SKM-1 treated with dmso at 0.1 percent for 144 hours (cell line): ENCODE results near the gene ISG20L2.
"Not testable (repeated sequence)": the region's sequence is repeated elsewhere in the genome, so short reads cannot be mapped to it uniquely, and the experiment has no call there.

Experiments used
- DNase-seq: peaks from one replicate; lab custom pipeline; 2025; ENCODE audit not compliant: unreplicated experiment; lab: John Stamatoyannopoulos, UW

ISG20L2 gene, protein sequence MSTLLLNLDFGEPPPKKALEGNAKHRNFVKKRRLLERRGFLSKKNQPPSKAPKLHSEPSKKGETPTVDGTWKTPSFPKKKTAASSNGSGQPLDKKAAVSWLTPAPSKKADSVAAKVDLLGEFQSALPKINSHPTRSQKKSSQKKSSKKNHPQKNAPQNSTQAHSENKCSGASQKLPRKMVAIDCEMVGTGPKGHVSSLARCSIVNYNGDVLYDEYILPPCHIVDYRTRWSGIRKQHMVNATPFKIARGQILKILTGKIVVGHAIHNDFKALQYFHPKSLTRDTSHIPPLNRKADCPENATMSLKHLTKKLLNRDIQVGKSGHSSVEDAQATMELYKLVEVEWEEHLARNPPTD

DNA sequence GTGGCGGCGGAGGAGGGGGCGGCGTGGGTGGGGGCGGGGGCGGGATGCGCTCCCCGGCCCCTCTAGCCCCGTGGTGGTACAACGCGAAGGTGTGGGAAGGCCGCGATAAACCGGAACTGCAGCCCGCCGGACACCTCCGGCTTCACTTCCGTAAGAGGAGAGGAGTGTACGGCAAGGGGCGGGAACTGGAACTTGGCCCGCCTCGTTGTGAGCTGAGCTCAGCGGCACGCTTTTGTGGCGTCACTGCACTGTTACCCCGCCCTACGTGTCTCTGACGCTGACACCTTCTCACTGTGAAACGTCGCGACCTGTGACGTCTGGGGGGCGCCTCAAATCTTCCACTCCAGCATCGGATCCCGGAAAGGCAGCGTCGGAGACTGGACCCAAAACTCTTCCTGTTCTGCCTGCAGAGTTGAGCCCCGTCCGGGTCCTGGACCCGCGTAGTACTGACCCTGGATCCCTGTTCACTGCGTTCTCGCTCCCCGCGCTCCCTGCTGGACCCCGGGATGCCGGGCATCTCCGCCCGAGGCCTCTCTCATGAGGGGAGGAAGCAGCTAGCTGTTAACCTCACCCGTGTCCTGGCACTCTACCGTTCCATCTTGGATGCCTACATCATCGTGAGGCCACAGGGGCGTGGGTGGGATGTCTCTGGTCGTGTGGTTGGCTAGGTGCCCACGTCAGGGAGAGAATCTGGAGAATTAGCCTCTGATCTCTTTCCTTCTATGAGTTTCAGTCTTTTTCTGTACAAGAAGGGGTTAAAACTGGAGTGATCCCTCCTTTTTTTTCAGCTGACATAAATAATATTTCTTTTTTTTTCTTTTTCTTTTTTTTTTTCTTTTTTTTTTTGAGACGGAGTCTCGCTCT is at the start of gene ISG20L2:
ISG20L2 (minus strand) TSS at position 168 of the 864 bp plus-strand sequence. CDS start 1,114 bp downstream, outside the sequence.
- peak; percentile 100 for DNase-seq

DNA sequence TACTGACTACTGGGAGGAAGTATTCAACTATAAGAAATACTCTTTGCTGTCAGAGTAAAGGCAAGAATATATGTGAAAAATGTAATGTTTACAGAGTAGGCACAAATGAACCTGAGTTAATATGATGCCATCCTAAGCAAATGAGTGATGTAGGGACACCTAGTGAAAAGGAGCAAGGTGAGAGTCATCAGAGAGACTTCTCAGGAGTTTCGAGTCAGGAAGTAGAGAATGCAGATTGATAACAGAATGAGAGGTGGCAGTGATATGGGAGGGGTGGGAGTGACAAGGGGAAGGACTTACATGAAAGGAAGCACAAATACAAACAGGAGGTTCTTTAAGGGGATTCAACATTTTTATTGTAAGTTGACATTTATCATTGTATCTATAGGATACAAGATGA is 49.0 kb upstream of the ISG20L2 start:
- no peak for DNase-seq

DNA sequence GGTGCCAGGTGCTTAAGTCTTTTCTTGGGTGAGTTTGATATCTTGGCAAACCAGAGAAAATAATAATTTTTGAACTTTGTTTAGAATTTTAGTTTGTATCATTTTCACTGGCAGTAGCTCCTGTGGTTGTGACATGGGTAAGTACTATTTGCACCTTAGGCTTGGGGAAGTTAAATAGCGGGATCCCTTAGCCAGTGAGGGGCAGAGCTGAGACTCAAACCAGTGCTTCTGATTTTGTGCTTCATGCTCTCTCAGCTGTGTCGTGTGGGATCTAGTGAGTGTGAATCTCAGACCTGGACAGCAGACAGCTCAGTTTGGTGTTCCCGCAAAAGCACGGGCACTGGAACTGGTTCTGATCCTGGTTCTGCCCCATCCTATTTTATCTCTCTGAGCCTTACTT is 48.4 kb upstream of the ISG20L2 start:
- DNase-seq = no peak

DNA sequence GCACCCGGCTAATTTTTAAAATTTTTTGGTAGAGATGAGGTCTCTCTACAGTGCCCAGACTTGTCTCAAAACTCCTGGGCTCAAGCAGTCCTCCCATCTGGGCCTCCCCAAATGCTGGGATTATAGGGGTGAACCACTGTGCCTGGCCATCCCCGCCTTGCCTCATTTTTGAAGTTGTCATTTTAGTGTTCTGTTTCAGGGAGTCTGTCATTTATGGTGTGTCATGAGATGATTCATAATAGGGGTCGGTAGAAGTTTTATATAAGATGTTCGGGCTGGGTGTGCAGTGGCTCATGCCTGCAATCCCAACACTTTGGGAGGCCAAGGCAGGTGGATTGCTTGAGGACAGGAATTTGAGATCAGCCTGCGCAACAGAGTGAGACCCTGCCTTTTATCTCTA is 47.2 kb upstream of the ISG20L2 start:
- DNase-seq = no peak

DNA sequence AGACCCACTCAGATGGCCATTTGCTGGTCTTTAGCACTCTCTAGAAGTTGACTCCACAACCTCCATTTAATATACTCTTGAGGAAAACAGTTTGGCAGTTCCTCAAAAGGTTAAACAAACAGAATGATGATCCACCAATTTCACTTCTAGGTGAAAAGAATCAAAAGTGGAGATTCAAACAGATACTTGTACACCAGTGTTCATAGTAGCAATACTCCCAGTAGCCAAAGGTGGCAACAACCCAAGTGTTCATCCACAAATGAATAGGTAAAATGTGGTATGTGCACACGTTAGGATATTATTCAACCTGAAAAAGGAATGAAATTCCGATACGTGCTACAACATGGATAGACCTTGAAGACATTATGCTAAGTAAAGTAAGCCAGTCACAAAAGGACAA is 45.0 kb upstream of the ISG20L2 start:
- no peak for DNase-seq

DNA sequence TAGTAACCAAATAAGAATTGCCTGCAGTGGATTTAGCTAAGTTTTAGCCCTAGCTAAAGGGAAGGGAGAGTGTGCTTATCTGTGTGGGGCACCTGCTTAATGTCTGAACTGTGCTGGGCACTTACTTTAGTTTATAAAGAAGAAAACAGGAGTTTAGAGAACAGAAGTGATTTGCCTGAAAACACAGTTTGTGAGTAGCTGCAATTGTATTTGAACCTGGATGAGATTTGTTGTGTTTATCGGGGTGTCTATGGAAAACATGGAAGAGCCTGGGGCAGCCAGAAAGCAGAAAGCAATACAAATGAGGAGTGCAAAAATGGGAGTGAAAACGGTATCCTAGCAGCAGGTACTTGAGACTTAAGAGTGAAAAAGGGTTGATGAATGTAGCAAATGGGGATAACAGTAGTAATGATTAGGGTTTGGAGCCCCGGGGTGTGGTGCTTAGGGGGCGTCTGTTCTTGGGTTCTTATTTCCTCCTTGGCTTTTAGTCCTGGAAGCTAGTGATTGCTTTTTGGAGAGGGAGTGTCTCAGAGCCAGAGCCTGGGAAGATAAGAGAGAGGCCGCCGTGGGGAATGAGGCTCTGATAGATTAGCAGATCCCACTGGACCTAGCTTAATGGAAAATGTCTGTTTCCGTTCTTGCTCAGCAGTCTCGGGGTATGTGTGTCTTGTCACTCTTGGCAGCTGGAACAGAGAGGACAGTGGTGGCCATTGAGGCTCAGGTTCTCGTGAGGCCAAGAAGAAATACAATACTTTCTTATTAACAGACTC is 44.3 kb upstream of the ISG20L2 start:
- no peak for DNase-seq

DNA sequence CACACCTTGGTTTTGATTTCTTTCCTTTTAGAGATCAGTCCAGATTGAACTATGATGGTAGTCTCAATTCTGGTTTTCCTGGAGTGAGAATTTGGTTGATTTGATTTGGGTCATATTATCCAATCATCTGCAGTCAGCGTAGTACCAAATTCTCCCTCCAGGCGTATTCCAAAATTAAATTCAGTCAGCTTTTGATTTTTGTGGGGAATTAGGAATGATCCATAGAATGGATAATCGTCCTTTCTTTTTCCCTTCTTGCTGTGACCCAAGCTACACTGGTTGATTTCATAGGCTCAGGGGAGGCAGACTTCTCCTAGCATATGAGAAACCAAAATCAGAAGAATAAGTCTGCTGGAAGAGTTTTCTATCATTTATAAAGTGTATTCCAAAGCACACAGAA is 43.7 kb upstream of the ISG20L2 start:
- no peak for DNase-seq

DNA sequence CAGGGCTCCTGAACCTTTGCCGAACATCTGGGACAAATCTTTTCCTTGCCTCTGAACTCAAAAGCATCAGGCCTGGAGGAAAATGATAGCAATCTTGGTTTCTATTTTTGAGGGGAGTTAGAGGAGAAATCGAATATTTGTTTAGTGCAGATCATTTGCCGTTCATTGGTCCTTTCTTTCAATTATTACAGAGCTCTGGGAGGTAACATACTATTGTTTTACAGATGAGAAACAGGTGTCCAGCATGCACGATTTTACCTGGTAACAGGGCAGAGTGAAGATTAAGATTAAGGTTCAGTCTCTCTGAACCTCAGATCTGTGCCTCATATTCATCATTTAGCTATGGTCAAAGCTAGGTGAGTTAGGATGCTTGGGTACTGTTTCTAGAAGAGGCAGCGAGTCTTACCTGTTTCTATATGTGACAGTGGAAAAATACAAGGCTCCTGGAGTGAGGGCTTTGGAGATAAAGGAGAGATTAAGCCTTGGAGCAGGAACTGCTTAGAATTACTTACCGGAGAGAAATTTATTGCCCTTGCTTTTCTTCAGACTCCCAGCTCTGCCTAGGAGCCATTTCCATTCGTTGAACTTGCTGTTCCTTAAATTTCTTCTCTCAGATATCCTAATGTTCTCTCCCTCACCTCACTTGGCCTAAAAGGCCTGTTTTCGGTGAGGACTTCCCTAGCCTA is 40.2 kb upstream of the ISG20L2 start:
- no peak for DNase-seq

DNA sequence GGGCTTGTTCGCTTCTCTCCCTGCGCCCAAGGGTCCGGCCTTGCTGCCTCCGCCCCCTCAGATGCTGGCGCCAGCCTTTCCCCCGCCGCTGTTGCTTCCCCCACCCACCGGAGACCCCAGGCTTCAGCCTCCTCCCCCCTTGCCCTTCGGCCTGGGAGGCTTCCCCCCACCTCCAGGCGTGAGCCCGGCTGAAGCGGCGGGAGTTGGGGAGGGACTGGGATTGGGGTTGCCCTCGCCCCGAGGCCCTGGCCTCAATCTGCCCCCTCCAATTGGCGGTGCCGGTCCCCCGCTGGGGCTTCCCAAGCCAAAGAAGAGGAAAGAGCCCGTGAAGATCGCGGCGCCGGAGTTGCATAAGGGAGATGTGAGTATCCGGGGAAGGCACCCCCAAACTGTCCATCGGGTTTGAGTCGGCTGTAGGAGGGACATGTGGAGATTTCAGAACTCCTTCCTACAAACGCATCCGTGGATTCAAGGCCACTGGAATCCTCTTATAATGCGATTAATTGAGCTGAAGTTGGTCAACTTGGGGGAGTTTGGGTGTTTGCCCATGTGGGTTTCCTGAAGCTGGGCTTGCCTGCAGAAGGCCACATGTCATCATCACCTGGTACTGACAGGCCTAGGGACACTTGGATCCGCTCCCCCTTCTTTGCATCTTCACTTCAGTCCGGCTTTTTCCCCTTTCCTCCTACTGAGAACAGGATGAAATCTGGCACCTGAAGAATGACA is 39.5 kb upstream of the ISG20L2 start:
- DNase-seq = no peak

DNA sequence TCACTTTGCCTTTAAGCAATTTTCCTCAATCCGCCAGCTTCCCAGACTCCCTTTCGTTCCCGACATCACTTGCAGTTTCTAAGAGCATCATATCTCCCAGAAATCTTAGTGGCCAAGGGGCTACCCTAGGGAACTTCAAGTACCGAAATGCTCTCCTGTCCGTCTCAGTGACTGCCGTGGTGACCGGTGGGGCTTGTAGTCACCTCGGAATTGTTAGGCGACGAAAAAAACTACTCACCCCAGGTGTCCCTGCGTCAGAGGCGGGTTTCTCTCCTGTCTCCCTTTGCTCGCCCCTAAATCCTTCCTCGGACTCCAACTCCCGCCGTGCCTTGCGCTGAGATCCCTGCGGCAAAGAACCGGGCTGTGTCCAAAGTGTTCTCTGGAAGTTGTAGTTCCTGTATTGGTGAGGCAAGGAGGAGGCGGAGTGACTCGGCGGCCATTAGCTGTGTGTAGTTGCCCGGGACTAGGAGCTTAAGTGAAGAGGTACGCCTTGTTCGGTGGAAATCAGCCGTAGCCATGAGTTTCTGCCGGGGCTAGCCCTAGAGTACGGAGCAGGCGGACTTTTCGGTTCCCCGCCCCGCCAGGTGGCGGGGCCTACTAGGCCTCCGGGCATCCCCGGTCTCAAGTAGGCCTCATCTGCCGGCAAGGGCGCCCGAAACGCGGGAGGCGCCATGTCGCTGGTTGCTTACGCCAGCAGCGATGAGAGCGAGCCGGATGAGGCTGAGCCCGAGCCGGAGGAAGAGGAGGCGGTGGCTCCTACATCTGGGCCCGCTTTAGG is 38.7 kb upstream of the ISG20L2 start, which contains the start of gene PRCC:
PRCC (plus strand) TSS at position 435 of the 778 bp plus-strand sequence; CDS start at position 672, 237 bp downstream.
- peak; percentile 100 for DNase-seq

DNA sequence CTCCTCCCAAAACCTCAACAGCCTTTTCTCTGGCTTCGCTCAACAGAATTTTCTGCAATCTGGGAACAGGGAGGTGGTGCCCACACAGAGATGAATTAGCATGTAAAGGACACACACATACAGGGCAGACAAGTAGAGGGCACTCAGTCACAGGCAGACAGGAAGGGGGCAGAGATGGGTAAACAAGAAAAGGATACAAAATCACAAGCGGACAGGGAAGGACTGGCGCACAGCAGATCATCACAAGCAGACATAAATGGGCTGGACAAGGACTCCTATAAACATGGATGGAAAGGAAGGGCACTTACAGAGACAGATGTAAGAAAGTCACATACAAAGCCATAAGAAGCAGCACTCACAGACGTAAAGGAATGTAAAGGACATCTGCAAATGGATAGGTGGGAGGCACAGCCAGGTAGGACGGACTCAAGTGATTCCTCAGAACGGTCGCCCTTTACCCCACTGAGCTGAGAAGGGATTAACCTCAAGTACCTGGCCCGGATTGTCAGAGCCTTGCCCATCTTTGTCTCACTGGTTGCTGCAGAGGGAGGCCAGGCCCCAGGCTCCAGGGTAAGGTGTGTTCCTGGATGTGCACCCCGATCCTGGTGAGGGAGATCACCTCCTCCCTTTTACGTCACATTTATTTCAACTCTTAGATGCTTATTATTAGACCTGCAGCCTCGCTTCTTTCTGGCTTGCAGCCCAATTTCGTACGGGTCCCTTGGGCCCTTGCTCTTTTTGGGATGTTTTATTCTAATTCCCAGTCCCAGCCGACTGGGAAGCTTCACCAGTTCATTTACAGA is 37.9 kb upstream of the ISG20L2 start:
- DNase-seq = no peak

DNA sequence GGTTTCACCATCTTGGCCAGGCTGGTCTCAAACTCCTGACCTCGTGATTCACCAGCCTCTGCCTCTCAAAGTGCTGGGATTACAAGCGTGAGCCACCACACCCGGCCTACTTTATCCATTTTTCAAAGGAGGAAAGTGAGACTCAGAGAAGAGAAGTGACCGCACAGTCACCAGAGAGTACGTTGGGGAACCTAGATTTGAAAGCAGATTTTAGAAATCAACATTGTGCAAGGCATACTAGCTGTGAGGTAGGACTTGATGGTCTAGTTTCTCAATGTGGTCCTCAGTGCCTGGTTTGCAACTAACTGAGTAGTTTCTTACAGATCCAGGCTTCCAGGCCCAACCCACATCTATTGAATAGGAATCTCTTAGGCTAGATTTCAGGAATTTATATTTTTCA is 37.1 kb upstream of the ISG20L2 start:
- no peak for DNase-seq

DNA sequence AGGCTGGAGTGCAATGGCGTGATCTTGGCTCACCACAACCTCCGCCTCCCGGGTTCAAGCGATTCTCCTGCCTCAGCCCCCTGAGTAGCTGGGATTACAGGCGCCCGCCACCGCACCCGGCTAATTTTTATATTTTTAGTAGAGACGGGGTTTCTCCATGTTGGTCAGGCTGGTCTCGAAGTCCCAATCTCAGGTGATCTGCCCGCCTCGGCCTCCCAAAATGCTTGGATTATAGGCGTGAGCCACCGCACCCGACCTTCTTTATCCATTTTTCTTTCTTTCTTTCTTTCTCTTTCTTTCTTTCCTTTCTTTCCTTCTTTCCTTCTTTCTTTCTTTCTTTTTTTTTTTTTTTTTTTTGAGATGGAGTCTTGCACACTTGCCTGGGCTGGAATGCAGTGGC is 36.6 kb upstream of the ISG20L2 start:
- not testable (repeated sequence) for DNase-seq

DNA sequence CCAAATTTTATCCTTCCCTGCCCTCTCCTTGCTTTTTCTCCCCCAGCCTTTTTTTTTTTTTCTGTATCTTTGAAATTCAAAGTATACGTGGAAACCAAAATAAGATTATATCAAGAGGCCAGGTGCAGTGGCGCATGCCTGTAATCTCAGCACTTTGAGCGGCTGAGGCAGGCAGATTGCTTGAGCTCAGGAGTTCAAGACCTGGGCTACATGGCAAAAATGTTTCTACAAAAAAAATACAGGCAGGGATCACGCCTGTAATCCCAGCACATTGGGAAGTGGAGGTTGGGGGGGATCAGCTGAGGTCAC is 32.2 kb upstream of the ISG20L2 start:
- no peak for DNase-seq

DNA sequence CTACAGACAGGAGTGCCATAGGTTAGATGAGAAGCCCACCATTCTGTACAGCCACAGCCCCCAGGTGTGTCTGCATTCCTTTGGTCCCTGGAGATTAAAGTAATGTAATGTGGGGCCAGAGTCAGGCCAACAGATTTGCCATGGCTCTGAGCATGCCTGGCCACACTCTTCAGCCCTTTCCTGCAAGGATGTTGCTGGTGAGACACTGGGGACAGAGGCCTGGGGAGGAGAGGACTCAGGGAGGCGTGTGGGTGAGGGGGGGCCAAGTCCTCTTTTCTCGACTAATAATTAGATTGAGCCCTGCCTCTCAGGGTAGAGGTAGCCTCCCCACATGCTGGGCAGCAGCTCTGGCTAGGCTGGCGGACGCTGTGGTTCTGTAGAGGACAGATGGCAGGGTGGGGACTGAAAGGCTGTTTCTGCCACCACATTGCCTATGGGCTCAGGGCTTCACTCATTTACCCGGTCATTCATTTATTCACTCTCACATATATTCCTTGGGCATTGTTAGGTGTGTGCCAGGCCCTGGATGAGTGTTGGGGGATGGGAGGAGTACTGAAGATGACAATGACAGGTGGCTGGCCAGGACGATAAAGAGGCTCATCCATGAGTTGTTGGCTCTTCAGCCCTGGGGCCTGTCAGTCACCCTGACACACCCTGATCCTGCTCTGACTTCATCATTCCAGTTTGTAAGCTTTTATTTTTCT is 31.7 kb upstream of the ISG20L2 start:
- DNase-seq = no peak

DNA sequence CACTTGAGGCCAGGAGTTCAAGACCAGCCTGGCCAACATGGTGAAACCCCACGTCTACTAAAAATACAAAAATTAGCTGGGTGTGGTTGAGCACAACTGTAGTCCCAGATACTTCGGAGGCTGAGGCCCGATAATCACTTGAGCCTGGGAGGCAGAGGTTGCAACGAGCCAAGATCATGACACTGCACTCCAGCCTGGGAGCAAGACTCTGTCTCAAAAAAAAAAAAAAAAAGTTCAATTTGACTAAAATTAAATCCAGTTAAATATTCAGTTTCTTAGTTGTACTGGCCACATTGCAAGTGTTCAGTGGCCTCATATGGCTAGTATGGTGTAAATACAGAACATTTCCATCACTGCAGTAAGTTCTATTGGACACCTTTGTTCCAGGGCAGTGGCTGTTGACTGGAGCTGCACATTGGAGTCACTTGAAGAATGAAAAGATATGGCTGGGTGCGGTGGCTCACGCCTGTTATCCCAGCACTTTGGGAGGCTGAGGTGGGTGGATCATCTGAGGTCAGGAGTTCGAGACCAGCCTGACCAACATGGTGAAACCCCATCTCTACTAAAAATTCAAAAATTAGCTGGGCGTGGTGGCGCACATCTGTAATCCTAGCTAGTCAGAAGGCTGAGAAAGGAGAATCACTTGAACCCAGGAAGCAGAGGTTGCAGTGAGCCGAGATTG is 29.1 kb upstream of the ISG20L2 start:
- DNase-seq = not testable (repeated sequence)

DNA sequence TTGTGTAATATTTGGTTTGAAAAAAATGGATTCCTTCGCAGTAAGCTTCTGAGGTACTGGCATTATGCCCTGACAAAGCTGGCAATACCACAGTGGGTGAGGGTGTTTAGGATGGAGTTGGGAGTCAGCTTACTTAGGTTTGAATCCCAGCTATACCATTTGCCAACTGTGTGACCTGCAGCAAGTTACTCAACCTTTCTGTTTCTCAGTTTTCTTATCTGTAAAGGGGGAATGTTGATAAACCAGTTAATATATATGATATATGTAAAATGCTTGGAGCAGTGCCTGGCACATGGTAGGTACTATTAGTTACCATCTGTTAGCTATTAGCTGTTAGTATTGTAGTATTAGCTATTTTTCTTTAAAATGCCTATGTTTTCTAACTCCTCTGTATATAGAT is 27.8 kb upstream of the ISG20L2 start:
- DNase-seq = no peak
